Neuronal stem cell (in vitro differentiated cells): ENCODE results near the gene GLIS1.
A peak's percentile ranks its signal among the peaks of the same experiment; 100 is the strongest.

Experiments
- DNase-seq: peaks from one replicate; pipeline ENCODE4 v3.0.0-alpha.2; 2013; ENCODE audit warnings: low spot score
- H2AFZ ChIP-seq: one replicate; pipeline ENCODE4 v1.6.1; 2013; ENCODE audit warnings: mild to moderate bottlenecking, low read length, inconsistent platforms
- H2AK5ac ChIP-seq: 2 replicates; pipeline ENCODE4 v1.6.1; 2013; ENCODE audit warnings: low read depth, mild to moderate bottlenecking, inconsistent platforms, low read length, moderate library complexity, mixed read lengths
- H2BK120ac ChIP-seq: 2 replicates; pipeline ENCODE4 v1.6.1; 2013; ENCODE audit warnings: low read depth, mild to moderate bottlenecking, inconsistent platforms, low read length, moderate library complexity, mixed read lengths
- H2BK12ac ChIP-seq: one replicate; pipeline ENCODE4 v1.6.1; 2013; ENCODE audit warnings: low read length, inconsistent platforms
- H2BK15ac ChIP-seq: 2 replicates; pipeline ENCODE4 v1.6.1; 2013; ENCODE audit warnings: mild to moderate bottlenecking, low read length, inconsistent platforms, mixed read lengths
- H2BK5ac ChIP-seq: one replicate; pipeline ENCODE4 v1.6.1; 2013; ENCODE audit warnings: inconsistent platforms, mild to moderate bottlenecking, low read length, moderate library complexity
- H3K14ac ChIP-seq: one replicate; pipeline ENCODE4 v1.6.1; 2013; ENCODE audit warnings: low read length, inconsistent platforms
- H3K18ac ChIP-seq: 2 replicates; pipeline ENCODE4 v1.6.1; 2013; ENCODE audit warnings: low read length, inconsistent platforms
- H3K23ac ChIP-seq: 2 replicates; pipeline ENCODE4 v1.6.1; 2013; ENCODE audit warnings: low read depth, mild to moderate bottlenecking, mixed read lengths, low read length, inconsistent platforms; ENCODE audit not compliant: poor library complexity
- H3K27ac ChIP-seq: replicated peaks from 3 replicates; pipeline ENCODE4 v1.5.1; 2013; ENCODE audit warnings: low read length, inconsistent platforms
- H3K27me3 ChIP-seq, 3 experiments: 2 replicates each; pipeline ENCODE4 v1.6.1; 2013; ENCODE audit warnings: low read length in 3 of 3, mild to moderate bottlenecking in 2 of 3, inconsistent platforms in 1 of 3, low read depth in 1 of 3, mixed read lengths in 1 of 3, moderate library complexity in 1 of 3; ENCODE audit not compliant: control insufficient read depth in 3 of 3, insufficient read depth in 3 of 3
- H3K36me3 ChIP-seq, 2 donors: replicated peaks in 1 of 2; 2 replicates each; pipeline ENCODE4 v1.6.1; 2013; ENCODE audit warnings: low read length in 2 of 2; ENCODE audit not compliant: control insufficient read depth in 2 of 2, insufficient read depth in 2 of 2
- H3K4ac ChIP-seq: 2 replicates; pipeline ENCODE4 v1.6.1; 2013; ENCODE audit warnings: inconsistent platforms, mild to moderate bottlenecking, low read length, moderate library complexity
- H3K4me1 ChIP-seq, 2 donors: 1 replicate in 1 of 2; 2 replicates in 1 of 2; pipeline ENCODE4 v1.6.1; 2013; ENCODE audit warnings: low read length in 2 of 2, low read depth in 1 of 2; ENCODE audit not compliant: control insufficient read depth in 2 of 2, insufficient read depth in 1 of 2
- H3K4me2 ChIP-seq: one replicate; pipeline ENCODE4 v1.6.1; 2013; ENCODE audit warnings: mild to moderate bottlenecking, low read length, inconsistent platforms; ENCODE audit not compliant: insufficient read depth, poor library complexity, severe bottlenecking
- H3K4me3 ChIP-seq, 2 donors: 2 replicates each; pipeline ENCODE4 v1.5.1; 2013; ENCODE audit warnings: low read length in 2 of 2, mild to moderate bottlenecking in 2 of 2, inconsistent platforms in 1 of 2, moderate library complexity in 1 of 2
- H3K79me1 ChIP-seq: one replicate; pipeline ENCODE4 v1.6.1; 2013; ENCODE audit warnings: low read depth, mild to moderate bottlenecking, inconsistent platforms, low read length, moderate library complexity
- H3K9ac ChIP-seq: one replicate; pipeline ENCODE4 v1.6.1; 2013; ENCODE audit warnings: mild to moderate bottlenecking, low read depth, low read length, inconsistent platforms; ENCODE audit not compliant: poor library complexity
- H3K9me3 ChIP-seq, 2 donors: replicated peaks in 1 of 2; 2 replicates each; pipeline versions ENCODE3 to v1.6.1; 2013; ENCODE audit warnings: low read length in 2 of 2, mild to moderate bottlenecking in 2 of 2, inconsistent platforms in 1 of 2, low read depth in 1 of 2, mixed read lengths in 1 of 2, moderate library complexity in 1 of 2; ENCODE audit not compliant: control insufficient read depth in 2 of 2, insufficient read depth in 1 of 2
- H4K8ac ChIP-seq: one replicate; pipeline ENCODE4 v1.6.1; 2013; ENCODE audit warnings: low read depth, mild to moderate bottlenecking, inconsistent platforms, low read length, moderate library complexity
- H4K91ac ChIP-seq: one replicate; pipeline ENCODE4 v1.6.1; 2013; ENCODE audit warnings: low read length, low read depth, mild to moderate bottlenecking, inconsistent platforms; ENCODE audit not compliant: poor library complexity
- WGBS, 2 donors: extraction: QIAGEN DNeasy Blood & Tissue Kit; methylation state at CpG; one replicate each; pipeline ENCODE4 v1.1.7; 2013; ENCODE audit warnings: missing lambda C conversion rate in 2 of 2, mixed read lengths in 1 of 2; ENCODE audit not compliant: insufficient read length in 2 of 2, insufficient replicate concordance in 1 of 2; ENCODE audit errors: extremely low coverage in 2 of 2; 5-methylcytosine and 5-hydroxymethylcytosine counted together

Gene GLIS1

DNA sequence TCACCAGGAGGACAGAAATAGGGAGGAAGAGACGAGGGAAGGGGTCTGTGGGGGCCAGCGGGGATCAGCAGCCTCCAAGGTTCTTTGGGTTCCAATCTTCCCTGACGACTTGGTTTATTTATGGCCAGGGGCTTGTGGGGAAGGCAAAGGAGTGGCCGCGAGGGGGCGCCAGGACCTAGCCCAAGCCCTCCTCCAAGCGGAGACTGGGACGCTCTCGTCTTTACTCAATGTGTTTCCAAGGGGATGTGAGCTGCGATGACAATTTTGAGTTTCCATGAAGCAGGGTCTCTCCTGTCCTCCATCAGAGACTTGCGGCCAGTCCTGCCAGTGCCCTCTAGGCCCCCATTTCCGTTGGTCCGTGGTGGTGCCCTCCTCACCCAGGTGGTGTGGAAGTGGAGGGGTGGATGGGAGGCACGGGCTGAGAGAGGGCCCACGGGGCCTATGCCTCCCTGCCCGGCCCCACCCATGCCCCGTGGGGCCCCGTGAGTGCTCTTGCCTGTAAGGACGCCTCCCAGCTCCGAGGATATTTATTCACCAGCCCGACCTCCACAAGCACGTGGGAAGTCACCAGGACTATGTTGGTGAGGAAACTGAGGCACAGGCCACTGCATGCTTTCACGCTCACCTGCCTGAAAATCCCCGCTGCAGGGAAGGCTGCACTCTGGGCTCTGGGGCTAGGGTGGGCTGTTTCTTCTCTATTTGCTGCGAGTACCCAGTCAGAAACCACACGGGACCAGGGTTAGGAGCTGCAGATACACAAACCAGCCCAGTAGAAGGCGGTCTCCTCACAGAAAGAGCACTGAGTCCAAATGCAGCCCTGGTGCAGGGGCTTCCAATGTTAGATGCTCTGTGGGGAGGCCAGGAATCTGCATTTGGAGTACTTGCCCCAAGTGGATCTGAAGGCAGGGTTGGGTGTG, 253.2 kb downstream of the GLIS1 start:
- no peaks in the 10 kb centered on the region for H3K36me3 ChIP-seq
- no peak overlapping the region for H2BK120ac ChIP-seq
- H3K4me3 ChIP-seq, result no peak overlapping the region
- DNase-seq, result peak; percentile 83
- H3K27ac ChIP-seq, result no peak overlapping the region
- H2BK12ac ChIP-seq, result peak overlapping the region; percentile 76
- H3K18ac ChIP-seq, result peak overlapping the region; percentile 84
- H3K4me2 ChIP-seq, result no peak overlapping the region
- peak overlapping the region; percentile 43 for H2BK5ac ChIP-seq
- peak overlapping the region; percentile 27 for H2AFZ ChIP-seq
- peaks cover 0 to 2% of the 10 kb centered on the region in 2 donors for H3K4me1 ChIP-seq
- peak overlapping the region; percentile 70 for H3K4ac ChIP-seq
- H4K91ac ChIP-seq, result no peak overlapping the region
- no peak overlapping the region for H3K14ac ChIP-seq
- H3K9ac ChIP-seq, result peak overlapping the region; percentile 22
- H2AK5ac ChIP-seq, result peak overlapping the region; percentile 72
- no peak overlapping the region for H4K8ac ChIP-seq
- H3K9me3 ChIP-seq, result no peaks in the 10 kb centered on the region
- peak overlapping the region; percentile 76 for H3K23ac ChIP-seq
- no peaks in the 10 kb centered on the region for H3K79me1 ChIP-seq
- WGBS, 2 donors, result no CpG with 5 or more reads among the region's 27 CpGs
- H3K27me3 ChIP-seq, result peaks cover 0 to 44% (median 0%) of the 10 kb centered on the region in 3 experiments
- H2BK15ac ChIP-seq, result peak overlapping the region; percentile 82

- peak overlapping the region; percentile 27 for H2AFZ ChIP-seq
- no peak overlapping the region for H4K91ac ChIP-seq
- no peak overlapping the region for H3K27ac ChIP-seq
- H3K4ac ChIP-seq, result no peak overlapping the region
- H3K4me3 ChIP-seq, result no peak overlapping the region
- H3K4me1 ChIP-seq, result peaks cover 0 to 2% of the 10 kb centered on the region in 2 donors
- peaks cover 0 to 44% (median 0%) of the 10 kb centered on the region in 3 experiments for H3K27me3 ChIP-seq
- no peaks in the 10 kb centered on the region for H3K9me3 ChIP-seq
- no peaks in the 10 kb centered on the region for H3K36me3 ChIP-seq
- H4K8ac ChIP-seq, result peak overlapping the region; percentile 70
- H3K79me1 ChIP-seq, result no peaks in the 10 kb centered on the region
- WGBS, 2 donors, result no CpG with 5 or more reads among the region's 19 CpGs
- H2BK15ac ChIP-seq, result no peak overlapping the region
- H3K9ac ChIP-seq, result peak overlapping the region; percentile 53
- no peak overlapping the region for H3K4me2 ChIP-seq
- no peak overlapping the region for H3K14ac ChIP-seq
- H2BK120ac ChIP-seq, result no peak overlapping the region
- H2BK12ac ChIP-seq, result peak overlapping the region; percentile 24
- peak overlapping the region; percentile 16 for H2BK5ac ChIP-seq
- no peak overlapping the region for H3K23ac ChIP-seq
- H2AK5ac ChIP-seq, result peak overlapping the region; percentile 72
- DNase-seq, result no peak
- peak overlapping the region; percentile 17 for H3K18ac ChIP-seq
These were observed 254.1 kb downstream of the GLIS1 start for GRCh38 chr1:53484705-53485477.

DNA sequence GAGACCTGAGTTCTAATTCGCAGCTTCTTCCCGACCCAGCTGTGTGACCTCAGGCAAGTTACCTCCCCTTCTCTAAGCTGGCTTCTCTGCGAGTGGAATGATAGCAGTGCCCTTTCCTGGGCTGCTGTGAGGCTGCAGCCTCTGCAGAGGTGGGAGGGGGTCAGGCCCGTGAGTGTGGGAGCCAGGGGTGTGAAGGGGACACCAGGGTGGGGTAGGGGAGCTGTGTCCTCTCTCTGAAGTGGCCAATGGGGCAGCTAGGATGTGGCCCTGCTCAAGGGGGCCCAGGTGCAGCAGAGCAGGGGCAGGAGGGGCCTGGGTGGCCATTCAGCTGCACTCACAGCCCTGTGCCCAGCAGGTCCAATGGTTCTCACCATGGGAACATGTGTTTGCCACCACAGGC, 255.3 kb downstream of the GLIS1 start:
- peaks cover 0 to 2% of the 10 kb centered on the region in 2 donors for H3K4me1 ChIP-seq
- no peak overlapping the region for H3K27ac ChIP-seq
- no CpG with 5 or more reads among the region's 4 CpGs for WGBS, 2 donors
- peak overlapping the region; percentile 69 for H3K18ac ChIP-seq
- peaks cover 0 to 44% (median 0%) of the 10 kb centered on the region in 3 experiments for H3K27me3 ChIP-seq
- H3K4ac ChIP-seq, result no peak overlapping the region
- no peak overlapping the region for H3K14ac ChIP-seq
- no peak overlapping the region for H3K4me3 ChIP-seq
- H2BK15ac ChIP-seq, result peak overlapping the region; percentile 21
- H2BK5ac ChIP-seq, result no peak overlapping the region
- H3K4me2 ChIP-seq, result no peak overlapping the region
- no peak overlapping the region for H4K8ac ChIP-seq
- no peak overlapping the region for H4K91ac ChIP-seq
- H2AFZ ChIP-seq, result no peak overlapping the region
- no peaks in the 10 kb centered on the region for H3K9me3 ChIP-seq
- H3K23ac ChIP-seq, result no peak overlapping the region
- DNase-seq, result no peak
- H3K79me1 ChIP-seq, result no peaks in the 10 kb centered on the region
- H2BK12ac ChIP-seq, result no peak overlapping the region
- H2AK5ac ChIP-seq, result peak overlapping the region; percentile 45
- no peak overlapping the region for H3K9ac ChIP-seq
- no peak overlapping the region for H2BK120ac ChIP-seq
- H3K36me3 ChIP-seq, result no peaks in the 10 kb centered on the region

DNA sequence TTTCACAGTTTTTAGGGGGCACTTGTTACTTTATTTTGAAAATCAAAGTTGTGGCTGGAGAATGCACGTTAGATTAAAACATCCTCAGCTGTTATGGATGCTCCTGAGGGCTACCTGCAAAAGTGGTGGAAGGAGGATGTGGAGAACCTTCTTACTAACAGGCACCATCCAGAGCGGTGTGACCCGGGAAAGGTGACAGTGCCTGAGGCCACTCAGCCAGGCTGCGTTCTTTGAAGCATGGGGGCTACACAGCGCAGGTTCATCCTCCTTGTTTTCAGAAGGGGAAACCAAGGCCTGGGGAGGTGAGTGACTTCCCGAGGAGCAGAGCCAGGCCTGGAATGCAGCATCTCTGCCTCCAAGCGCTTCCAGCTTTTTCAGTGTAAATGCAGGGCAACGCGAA, 255.8 kb downstream of the GLIS1 start:
- no CpG with 5 or more reads among the region's 9 CpGs for WGBS, 2 donors
- Histone ChIP-seq H2AK5ac (no peak overlapping the region), H2BK12ac (no peak overlapping the region)

More for the DNA sequence above, 255.8 kb downstream of the GLIS1 start:
- H3K14ac ChIP-seq, result no peak overlapping the region
- H2AFZ ChIP-seq, result no peak overlapping the region
- no peak overlapping the region for H3K27ac ChIP-seq
- H3K4ac ChIP-seq, result no peak overlapping the region
- no peak overlapping the region for H2BK120ac ChIP-seq
- no peaks in the 10 kb centered on the region for H3K36me3 ChIP-seq
- H3K4me1 ChIP-seq, result peaks cover 0 to 2% of the 10 kb centered on the region in 2 donors
- H4K8ac ChIP-seq, result no peak overlapping the region
- no peak overlapping the region for H2BK15ac ChIP-seq
- no peak overlapping the region for H2BK5ac ChIP-seq
- H3K4me2 ChIP-seq, result no peak overlapping the region
- peaks cover 0 to 41% (median 0%) of the 10 kb centered on the region in 3 experiments for H3K27me3 ChIP-seq
- H3K9ac ChIP-seq, result no peak overlapping the region
- no peaks in the 10 kb centered on the region for H3K9me3 ChIP-seq
- DNase-seq, result no peak
- no peak overlapping the region for H4K91ac ChIP-seq
- H3K4me3 ChIP-seq, result no peak overlapping the region
- no peak overlapping the region for H3K18ac ChIP-seq
- no peak overlapping the region for H3K23ac ChIP-seq
- H3K79me1 ChIP-seq, result no peaks in the 10 kb centered on the region
